Glutamatergic neuron (in vitro differentiated cells): ENCODE results near the gene UBE2E2. TPM values are rescaled to one million over a fixed set of nuclear protein-coding genes. Genes with fewer than 3 reads are reported as not detected.
A peak's percentile ranks its signal among the peaks of the same experiment; 100 is the strongest.

Experiments
- DNase-seq: peaks from one replicate; pipeline ENCODE4 v3.0.0; 2022
- H3K27ac Mint-ChIP-seq: one replicate; pipeline ENCODE4 v1.8.0; 2020; ENCODE audit warnings: mild to moderate bottlenecking, mixed read lengths, inconsistent platforms; ENCODE audit not compliant: unreplicated experiment
- H3K27me3 Mint-ChIP-seq: one replicate; pipeline ENCODE4 v1.8.0; 2020; ENCODE audit warnings: mild to moderate bottlenecking, moderate library complexity, mixed read lengths, inconsistent platforms; ENCODE audit not compliant: unreplicated experiment
- H3K36me3 Mint-ChIP-seq: one replicate; pipeline ENCODE4 v1.8.0; 2020; ENCODE audit warnings: mild to moderate bottlenecking, mixed read lengths, inconsistent platforms; ENCODE audit not compliant: unreplicated experiment
- H3K4me1 Mint-ChIP-seq: one replicate; pipeline ENCODE4 v1.8.0; 2020; ENCODE audit warnings: mild to moderate bottlenecking, low read depth, mixed read lengths, inconsistent platforms; ENCODE audit not compliant: unreplicated experiment
- H3K4me3 Mint-ChIP-seq: one replicate; pipeline ENCODE4 v1.8.0; 2020; ENCODE audit warnings: mild to moderate bottlenecking, mixed read lengths, inconsistent platforms; ENCODE audit not compliant: unreplicated experiment
- H3K9me3 Mint-ChIP-seq: one replicate; pipeline ENCODE4 v1.8.0; 2020; ENCODE audit warnings: mild to moderate bottlenecking, moderate library complexity, mixed read lengths, inconsistent platforms; ENCODE audit not compliant: unreplicated experiment
- CTCF ChIP-seq: fragments of 200-600 bp; sonication (generic); IDR thresholded peaks from one replicate; pipeline ENCODE4 v1.5.0; 2021; ENCODE audit not compliant: partially characterized antibody, unreplicated experiment
- long read RNA-seq: library from polyadenylated mRNA; unstranded; transcript quantifications from one replicate; pipeline ENCODE4 v2.0.0, GENCODE V29; 2020; ENCODE audit not compliant: unreplicated experiment
- total RNA-seq: library from RNA; stranded (reverse); fragmentation: NEBNext Ultra II Directional; extraction: Animal tissue kit (Norgen Biotek cat#: 25700); gene quantifications from one replicate; pipeline ENCODE4 v1.2.1, GENCODE V29; 2021; ENCODE audit not compliant: unreplicated experiment

UBE2E2 gene
- 40.6 TPM for total RNA-seq
- long read RNA-seq = 0 reads

GRCh38 chr3:23202921-23203707 is at the start of gene UBE2E2:
UBE2E2 (plus strand) TSS chr3:23203327.
- Mint-ChIP-seq H3K4me1 (peaks cover 2% of the 10 kb centered on the region), H3K27ac (peak within 1 kb of the TSS; percentile 64), H3K9me3 (peaks cover 8% of the 10 kb centered on the region), H3K4me3 (peak within 1 kb of the TSS; percentile 87), H3K27me3 (peaks cover 4% of the 10 kb centered on the region), H3K36me3 (no peaks in the 10 kb centered on the region)
- peak; percentile 66 for DNase-seq
- no peak for TF ChIP-seq CTCF

- H3K36me3 Mint-ChIP-seq = no peaks in the 10 kb centered on the region
- H3K27ac Mint-ChIP-seq = no peak overlapping the region
- TF ChIP-seq CTCF = no peak
Measured at GRCh38 chr3:23153436-23153835, 49.7 kb upstream of the UBE2E2 start.

GRCh38 chr3:23157331-23157730 is 45.8 kb upstream of the UBE2E2 start:
- H3K27me3 Mint-ChIP-seq = no peaks in the 10 kb centered on the region
- H3K36me3 Mint-ChIP-seq = no peaks in the 10 kb centered on the region
- H3K27ac Mint-ChIP-seq = no peak overlapping the region

More at GRCh38 chr3:23153436-23153835, 49.7 kb upstream of the UBE2E2 start:
- Mint-ChIP-seq H3K4me1 (no peaks in the 10 kb centered on the region), H3K4me3 (no peak overlapping the region), H3K27me3 (no peaks in the 10 kb centered on the region), H3K9me3 (peaks cover 3% of the 10 kb centered on the region)
- DNase-seq = no peak

GRCh38 chr3:23159929-23160328 is 43.2 kb upstream of the UBE2E2 start:
- H3K4me3 Mint-ChIP-seq = no peak overlapping the region
- no peak for DNase-seq
- no peak overlapping the region for H3K27ac Mint-ChIP-seq
- H3K27me3 Mint-ChIP-seq = no peaks in the 10 kb centered on the region
- no peaks in the 10 kb centered on the region for H3K4me1 Mint-ChIP-seq
- no peak for TF ChIP-seq CTCF
- H3K36me3 Mint-ChIP-seq = no peaks in the 10 kb centered on the region
- no peaks in the 10 kb centered on the region for H3K9me3 Mint-ChIP-seq

More at GRCh38 chr3:23157331-23157730, 45.8 kb upstream of the UBE2E2 start:
- H3K9me3 Mint-ChIP-seq = peaks cover 1% of the 10 kb centered on the region
- TF ChIP-seq CTCF = no peak
- H3K4me3 Mint-ChIP-seq = no peak overlapping the region
- no peak for DNase-seq
- no peaks in the 10 kb centered on the region for H3K4me1 Mint-ChIP-seq

GRCh38 chr3:23161308-23161707 is 41.8 kb upstream of the UBE2E2 start:
- Mint-ChIP-seq H3K36me3 (no peaks in the 10 kb centered on the region), H3K4me3 (no peak overlapping the region), H3K9me3 (no peaks in the 10 kb centered on the region), H3K27me3 (no peaks in the 10 kb centered on the region), H3K4me1 (no peaks in the 10 kb centered on the region), H3K27ac (no peak overlapping the region)
- TF ChIP-seq CTCF = no peak
- no peak for DNase-seq
